GM12878 (cell line): ENCODE measurements around the gene ARID5B.

Source experiments
- EP300 ChIP-seq, 2 experiments: fragments of 150-350 bp in 1 of 2; IDR thresholded peaks; 2 replicates each; pipeline ENCODE4 v1.6.1; 2011 to 2012; ENCODE audit warnings: low read depth in 2 of 2, low read length in 2 of 2, borderline replicate concordance in 1 of 2, improper control_type of control experiment in 1 of 2, inconsistent platforms in 1 of 2; ENCODE audit not compliant: control insufficient read depth in 1 of 2
- NFIC ChIP-seq: IDR thresholded peaks from 2 replicates; pipeline ENCODE4 v1.6.1; 2012; ENCODE audit warnings: low read depth, mild to moderate bottlenecking, inconsistent platforms, low read length, moderate library complexity
- POLR2A ChIP-seq: IDR thresholded peaks from 2 replicates; pipeline ENCODE4 v1.6.1; 2011; ENCODE audit warnings: low read depth, mild to moderate bottlenecking, low read length
- RFX5 ChIP-seq: IDR thresholded peaks from 2 replicates; pipeline ENCODE4 v1.6.1; 2011; ENCODE audit warnings: low read depth, low read length, improper control_type of control experiment
- TCF7 ChIP-seq: IDR thresholded peaks from 2 replicates; pipeline ENCODE4 v1.6.1; 2014; ENCODE audit warnings: antibody characterized with exemption, borderline replicate concordance
- ZNF622 ChIP-seq: fragments of 450-650 bp; IDR thresholded peaks from 2 replicates; pipeline ENCODE4 v1.6.1; 2017; ENCODE audit warnings: mild to moderate bottlenecking, inconsistent platforms
- TF ChIP-seq, protein P1 (sequence below): IDR thresholded peaks from 2 replicates; pipeline ENCODE4 v1.6.1; 2011; ENCODE audit warnings: mild to moderate bottlenecking, low read depth, low read length, moderate library complexity; ENCODE audit not compliant: insufficient replicate concordance
- TF ChIP-seq, protein P2 (sequence below), 3 experiments: IDR thresholded peaks in 2 of 3; conservative IDR thresholded peaks in 1 of 3; 2 replicates each; pipeline ENCODE4 v1.5.1; 2011; ENCODE audit warnings: low read depth in 3 of 3, low read length in 3 of 3, mild to moderate bottlenecking in 3 of 3, control low read depth in 2 of 3, moderate library complexity in 2 of 3, inconsistent platforms in 1 of 3, mixed read lengths in 1 of 3; ENCODE audit not compliant: control insufficient read depth in 2 of 3, insufficient read depth in 1 of 3; ENCODE audit errors: extremely low read depth in 1 of 3

- TF ChIP-seq NFIC (no peak), ZNF622 (no peak), RFX5 (no peak), POLR2A (no peak), TCF7 (no peak), EP300 (IDR thresholded peaks at IDR 0.05; ENCODE audit: borderline replicate concordance in 1 of 2, control insufficient read depth in 1 of 2, low read depth in 2 of 2, low read length in 2 of 2) (no peak)
- TF ChIP-seq, protein P1, sequence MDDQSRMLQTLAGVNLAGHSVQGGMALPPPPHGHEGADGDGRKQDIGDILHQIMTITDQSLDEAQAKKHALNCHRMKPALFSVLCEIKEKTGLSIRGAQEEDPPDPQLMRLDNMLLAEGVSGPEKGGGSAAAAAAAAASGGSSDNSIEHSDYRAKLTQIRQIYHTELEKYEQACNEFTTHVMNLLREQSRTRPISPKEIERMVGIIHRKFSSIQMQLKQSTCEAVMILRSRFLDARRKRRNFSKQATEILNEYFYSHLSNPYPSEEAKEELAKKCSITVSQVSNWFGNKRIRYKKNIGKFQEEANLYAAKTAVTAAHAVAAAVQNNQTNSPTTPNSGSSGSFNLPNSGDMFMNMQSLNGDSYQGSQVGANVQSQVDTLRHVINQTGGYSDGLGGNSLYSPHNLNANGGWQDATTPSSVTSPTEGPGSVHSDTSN: no peak
- TF ChIP-seq, protein P2, sequence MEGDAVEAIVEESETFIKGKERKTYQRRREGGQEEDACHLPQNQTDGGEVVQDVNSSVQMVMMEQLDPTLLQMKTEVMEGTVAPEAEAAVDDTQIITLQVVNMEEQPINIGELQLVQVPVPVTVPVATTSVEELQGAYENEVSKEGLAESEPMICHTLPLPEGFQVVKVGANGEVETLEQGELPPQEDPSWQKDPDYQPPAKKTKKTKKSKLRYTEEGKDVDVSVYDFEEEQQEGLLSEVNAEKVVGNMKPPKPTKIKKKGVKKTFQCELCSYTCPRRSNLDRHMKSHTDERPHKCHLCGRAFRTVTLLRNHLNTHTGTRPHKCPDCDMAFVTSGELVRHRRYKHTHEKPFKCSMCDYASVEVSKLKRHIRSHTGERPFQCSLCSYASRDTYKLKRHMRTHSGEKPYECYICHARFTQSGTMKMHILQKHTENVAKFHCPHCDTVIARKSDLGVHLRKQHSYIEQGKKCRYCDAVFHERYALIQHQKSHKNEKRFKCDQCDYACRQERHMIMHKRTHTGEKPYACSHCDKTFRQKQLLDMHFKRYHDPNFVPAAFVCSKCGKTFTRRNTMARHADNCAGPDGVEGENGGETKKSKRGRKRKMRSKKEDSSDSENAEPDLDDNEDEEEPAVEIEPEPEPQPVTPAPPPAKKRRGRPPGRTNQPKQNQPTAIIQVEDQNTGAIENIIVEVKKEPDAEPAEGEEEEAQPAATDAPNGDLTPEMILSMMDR (IDR thresholded peaks at IDR 0.05 in 2 of 3, conservative IDR thresholded peaks at IDR 0.05 in 1 of 3; ENCODE audit: control insufficient read depth in 2 of 3, extremely low read depth in 1 of 3, insufficient read depth in 1 of 3, low read depth in 3 of 3, low read length in 3 of 3): no peak
Measured at GRCh38 chr10:62127975-62128374, 226.5 kb downstream of the ARID5B start.
